HepG2 (cell line): ENCODE data around the gene STAP2. TPM values are rescaled to one million over a fixed set of nuclear protein-coding genes. Genes with fewer than 3 reads are reported as not detected.

ENCODE experiments used
- ATAC-seq: fragments of 200-7000 bp; cut with Tn5 transposase; 3 replicates; pipeline ENCODE4 v1.9.1; 2020; ENCODE audit warnings: mild to moderate bottlenecking, moderate library complexity
- BruUV-seq: library from RNA; stranded (reverse); fragments of 400-500 nt; replicated peaks from 2 replicates; lab custom pipeline; 2021; lab: Mats Ljungman, UMichigan
- CTCF ChIA-PET: fragments of 300-600 bp; formaldehyde crosslinking; extraction: SDS; loops from one replicate; lab custom pipeline; 2021; ENCODE audit warnings: low total read pairs, inconsistent platforms, low intra/inter-chr PET ratio; lab: Yijun Ruan, JAX
- POLR2A ChIA-PET: fragments of 350-600 bp; sonication (Branson Sonifier 250); formaldehyde crosslinking; loops from one replicate; lab custom pipeline; 2020; ENCODE audit warnings: antibody characterized with exemption, inconsistent platforms; lab: Yijun Ruan, JAX
- DNase-seq: peaks from one replicate; pipeline ENCODE4 v3.0.0-alpha.2; 2015; ENCODE audit warnings: low spot score
- FAIRE-seq: peaks from 3 replicates; lab custom pipeline; 2011; peaks lifted over from hg19 to GRCh38; lab: Jason Lieb, UNC
- H2AFZ ChIP-seq: one replicate; pipeline ENCODE4 v1.6.1; 2011; ENCODE audit warnings: low read length, inconsistent platforms
- H3K27ac ChIP-seq: fragments of 300-600 bp; 3 replicates; pipeline ENCODE4 v1.8.0; 2011; ENCODE audit warnings: mixed run types, mild to moderate bottlenecking, mixed read lengths, low read length, inconsistent platforms; ENCODE audit not compliant: insufficient read depth; ENCODE audit errors: extremely low read length
- H3K27me3 ChIP-seq, 2 experiments: fragments of 200-600 bp in 1 of 2; 2 replicates in 1 of 2; 3 replicates in 1 of 2; pipeline versions ENCODE4 v1.6.0 to v1.8.0; 2011; ENCODE audit warnings: low read length in 2 of 2, mild to moderate bottlenecking in 2 of 2, moderate library complexity in 2 of 2, inconsistent platforms in 1 of 2; ENCODE audit not compliant: insufficient read depth in 2 of 2, control insufficient read depth in 1 of 2
- H3K36me3 ChIP-seq, 2 experiments: fragments of 200-600 bp in 1 of 2; replicated peaks in 1 of 2; 2 replicates in 1 of 2; 3 replicates in 1 of 2; pipeline versions ENCODE4 v1.5.1 to v1.8.0; 2011; ENCODE audit warnings: low read length in 2 of 2, inconsistent platforms in 1 of 2; ENCODE audit not compliant: insufficient read depth in 2 of 2, control insufficient read depth in 1 of 2
- H3K4me1 ChIP-seq: 2 replicates; pipeline ENCODE4 v1.5.1; 2012; ENCODE audit warnings: low read length, inconsistent platforms; ENCODE audit not compliant: insufficient read depth
- H3K4me2 ChIP-seq: 2 replicates; pipeline ENCODE4 v1.6.0; 2011; ENCODE audit warnings: low read depth, low read length, inconsistent platforms
- H3K4me3 ChIP-seq, 3 experiments: fragments of 200-600 bp in 1 of 3; sonication (generic), shearing (Covaris generic) in 1 of 3; replicated peaks in 1 of 3; 2 replicates each; pipeline ENCODE4 v1.5.1; 2011 to 2016; ENCODE audit warnings: low read length in 3 of 3, inconsistent platforms in 2 of 3, low read depth in 2 of 3, mild to moderate bottlenecking in 2 of 3, control low read depth in 1 of 3, mixed read lengths in 1 of 3; ENCODE audit not compliant: insufficient read depth in 1 of 3
- H3K79me2 ChIP-seq: one replicate; pipeline ENCODE4 v1.6.1; 2011; ENCODE audit warnings: low read length, inconsistent platforms; ENCODE audit not compliant: insufficient read depth
- H3K9ac ChIP-seq: 2 replicates; pipeline ENCODE4 v1.6.0; 2011; ENCODE audit warnings: mild to moderate bottlenecking, low read depth, low read length, inconsistent platforms; ENCODE audit not compliant: insufficient read depth
- H3K9me3 ChIP-seq: 2 replicates; pipeline ENCODE4 v1.5.1; 2012; ENCODE audit warnings: mild to moderate bottlenecking, low read length
- H4K20me1 ChIP-seq: 2 replicates; pipeline ENCODE4 v1.6.0; 2011; ENCODE audit warnings: inconsistent platforms, mild to moderate bottlenecking, low read length, moderate library complexity; ENCODE audit not compliant: insufficient read depth
- AGO2 ChIP-seq: fragments of 200-400 bp; formaldehyde crosslinking; optimal IDR thresholded peaks from 2 replicates; pipeline ENCODE3; 2017; ENCODE audit warnings: mild to moderate bottlenecking, low read depth, low read length, moderate library complexity
- HNRNPL ChIP-seq: fragments of 200-400 bp; formaldehyde crosslinking; IDR thresholded peaks from 2 replicates; pipeline ENCODE4 v1.6.1; 2017; ENCODE audit warnings: mild to moderate bottlenecking, low read depth, low read length
- POLR2A ChIP-seq, 2 experiments: IDR thresholded peaks; 2 replicates each; pipeline ENCODE4 v1.6.1; 2011; ENCODE audit warnings: low read depth in 2 of 2, low read length in 2 of 2, mild to moderate bottlenecking in 1 of 2, moderate library complexity in 1 of 2; ENCODE audit not compliant: insufficient read depth in 1 of 2
- RBFOX2 ChIP-seq: fragments of 200-400 bp; formaldehyde crosslinking; IDR thresholded peaks from 2 replicates; pipeline ENCODE4 v1.6.1; 2017; ENCODE audit warnings: low read depth, mild to moderate bottlenecking, low read length
- RBM22 ChIP-seq: fragments of 200-400 bp; formaldehyde crosslinking; optimal IDR thresholded peaks from 2 replicates; pipeline ENCODE3; 2017; ENCODE audit warnings: mild to moderate bottlenecking, low read length, moderate library complexity
- SIN3A ChIP-seq: IDR thresholded peaks from 2 replicates; pipeline ENCODE4 v1.6.1; 2011; ENCODE audit warnings: low read depth, mild to moderate bottlenecking, control low read depth, low read length, borderline replicate concordance
- ZNF282 ChIP-seq: fragments of 450-650 bp; IDR thresholded peaks from 2 replicates; pipeline ENCODE4 v1.6.1; 2018; ENCODE audit not compliant: partially characterized antibody
- WGBS: methylation state at CpG from one replicate; pipeline ENCODE4 v1.1.6; 2017; ENCODE audit warnings: low lambda C conversion rate; 5-methylcytosine and 5-hydroxymethylcytosine counted together
- in situ Hi-C: cut with HindIII; loops from 2 replicates; pipeline ENCODE4 v1.10.0; 2017; ENCODE audit warnings: low pct_unique_long_range_greater_than_20kb; ENCODE audit not compliant: extremely low pct_ligation_motif_present
- intact Hi-C: fragments of 100-400 bp; cut with micrococcal nuclease; formaldehyde crosslinking; loops from one replicate; pipeline ENCODE4 v1.10.0; 2022; ENCODE audit not compliant: unreplicated experiment
- polyA plus RNA-seq, 8 experiments: library from polyadenylated mRNA; depleted of rRNA in 3 of 8; stranded (reverse) in 7 of 8; unstranded in 1 of 8; fragments of >200 nt; fragmentation: Illumina TruSeq in 4 of 8; extraction: Trizol in 4 of 8; gene quantifications; 2 replicates each; pipeline versions ENCODE4 v1.2.1 to v1.2.3, GENCODE V29; 2011 to 2016; ENCODE audit warnings: low read depth in 4 of 8, missing spikeins in 1 of 8, mixed read lengths in 1 of 8; ENCODE audit not compliant: insufficient read depth in 1 of 8
- total RNA-seq, 5 experiments: library from RNA; depleted of rRNA; stranded (reverse); fragments of >200 nt; fragmentation: Illumina TruSeq; extraction: Trizol; gene quantifications; 2 replicates each; pipeline ENCODE4 v1.2.3, GENCODE V29; 2016; ENCODE audit warnings: low read depth in 1 of 5
- TF ChIP-seq, protein P1 (sequence below): sonication (generic); formaldehyde crosslinking; IDR thresholded peaks from 2 replicates; pipeline ENCODE4 v1.8.0; 2022; ENCODE audit warnings: mild to moderate bottlenecking, missing genetic modification reagents

The STAP2 gene
- total and polyA plus RNA-seq, 2 of the 13 experiments (the other 11 are each of a cell fraction or from before 2014, with no cell fraction given): 39.0 to 43.7 TPM

DNA sequence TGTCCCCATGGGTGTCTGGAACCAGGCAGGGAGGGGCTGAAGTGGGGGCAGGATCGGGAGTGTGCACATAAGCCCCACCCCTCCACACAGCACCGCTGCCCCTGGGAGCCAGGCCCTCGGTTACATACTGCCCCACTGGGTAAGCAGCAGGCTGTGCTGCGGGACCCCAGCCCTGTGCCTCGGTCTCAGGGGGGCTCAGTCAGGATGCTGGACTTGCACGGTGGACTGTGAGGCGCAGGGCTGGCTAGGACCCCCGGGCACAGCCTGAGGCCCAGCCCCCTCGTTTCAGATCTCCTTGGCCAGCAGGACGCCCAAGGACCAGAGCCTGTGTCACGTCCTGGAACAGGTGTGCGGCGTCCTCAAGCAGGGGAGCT, 21.0 kb upstream of the STAP2 start:
- FAIRE-seq (no peak), ATAC-seq (no peak; the same call in 2 of the 3 replicates), DNase-seq (no peak)
- Histone ChIP-seq H3K79me2 (no peaks in the 10 kb centered on the region), H2AFZ (no peak overlapping the region), H3K27ac (no peak overlapping the region), H3K4me3 (no peak overlapping the region), H3K9me3 (no peaks in the 10 kb centered on the region), H3K27me3 (no peaks in the 10 kb centered on the region), H3K4me1 (no peaks in the 10 kb centered on the region), H3K4me2 (no peak overlapping the region), H3K9ac (no peak overlapping the region), H4K20me1 (no peaks in the 10 kb centered on the region), H3K36me3 (peaks cover 19 to 44% of the 10 kb centered on the region in 2 experiments; a peak in 4 of 5 replicates)
- in situ Hi-C loops: no loop called here
- CTCF ChIA-PET: no interaction called here
- 95% methylated on average over 4 of the region's 13 CpGs for WGBS
- intact Hi-C loops: no loop called here
- BruUV-seq: no TSS peak
- POLR2A ChIA-PET: interaction anchor here (1.1 to 3.2 kb wide), 3 partner anchors 16 to 28 kb away, joined by 3 to 11 read pairs (median 10); partner anchors contain the start of gene MPND
- TF ChIP-seq, protein P1, sequence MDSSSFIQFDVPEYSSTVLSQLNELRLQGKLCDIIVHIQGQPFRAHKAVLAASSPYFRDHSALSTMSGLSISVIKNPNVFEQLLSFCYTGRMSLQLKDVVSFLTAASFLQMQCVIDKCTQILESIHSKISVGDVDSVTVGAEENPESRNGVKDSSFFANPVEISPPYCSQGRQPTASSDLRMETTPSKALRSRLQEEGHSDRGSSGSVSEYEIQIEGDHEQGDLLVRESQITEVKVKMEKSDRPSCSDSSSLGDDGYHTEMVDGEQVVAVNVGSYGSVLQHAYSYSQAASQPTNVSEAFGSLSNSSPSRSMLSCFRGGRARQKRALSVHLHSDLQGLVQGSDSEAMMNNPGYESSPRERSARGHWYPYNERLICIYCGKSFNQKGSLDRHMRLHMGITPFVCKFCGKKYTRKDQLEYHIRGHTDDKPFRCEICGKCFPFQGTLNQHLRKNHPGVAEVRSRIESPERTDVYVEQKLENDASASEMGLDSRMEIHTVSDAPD (CRISPR knock-in tag): no peak
- TF ChIP-seq HNRNPL (0 out of 2 replicates have a peak, but pooled peaks have one; percentile 5), POLR2A (IDR thresholded peaks at IDR 0.05; ENCODE audit: insufficient read depth in 1 of 2, low read depth in 2 of 2, low read length in 2 of 2) (peak in 1 of 2 experiments; percentile 45; a peak in 2 of 4 replicates), RBFOX2 (peak; percentile 47; the same call in 1 of the 2 replicates), AGO2 (peak; percentile 90), ZNF282 (no peak), SIN3A (no peak), RBM22 (peak; percentile 8)
